Astrocyte (in vitro differentiated cells and primary cell): Measurements from ENCODE around the gene SH3BGRL2.

Source experiments
- CTCF ChIP-seq: IDR thresholded peaks from 2 replicates; pipeline ENCODE4 v1.5.1; 2011; ENCODE audit warnings: low read depth, mild to moderate bottlenecking, inconsistent platforms, low read length, moderate library complexity; ENCODE audit not compliant: insufficient read depth
- EZH2 ChIP-seq: IDR thresholded peaks from 2 replicates; pipeline ENCODE4 v1.6.1; 2012; ENCODE audit warnings: mild to moderate bottlenecking, low read length, inconsistent platforms; ENCODE audit not compliant: insufficient read depth

GRCh38 chr6:79621579-79621978, 9.6 kb upstream of the SH3BGRL2 start:
- TF ChIP-seq EZH2 = no peak
- TF ChIP-seq CTCF = no peak
